ENCODE results near the gene OPHN1.
"Not testable (repeated sequence)": the region's sequence is repeated elsewhere in the genome, so short reads cannot be mapped to it uniquely, and the experiment has no call there.

The OPHN1 gene

DNA sequence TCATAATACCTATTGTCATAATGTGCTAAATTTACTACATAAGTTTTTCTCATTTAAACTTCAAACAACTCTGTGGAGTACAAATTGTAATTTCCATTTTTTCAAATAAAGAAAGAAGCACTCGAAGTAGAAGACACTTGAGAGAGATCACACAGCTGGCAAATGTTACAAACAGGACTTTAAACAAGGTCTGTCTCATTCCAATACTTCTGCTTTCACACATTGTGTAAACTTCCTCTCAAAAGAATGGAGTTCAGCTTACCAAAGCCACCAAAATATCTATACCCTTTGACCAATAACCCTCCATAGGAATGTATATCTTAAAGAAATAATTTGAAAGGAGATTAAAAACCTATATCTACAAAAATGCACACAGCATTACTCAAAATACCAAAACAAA is 88.3 kb downstream of the OPHN1 start:
- DNase-seq (ENCODE audit: insufficient read length, low spot score) (no peak), FAIRE-seq (no peak)
- TF ChIP-seq, protein P1, sequence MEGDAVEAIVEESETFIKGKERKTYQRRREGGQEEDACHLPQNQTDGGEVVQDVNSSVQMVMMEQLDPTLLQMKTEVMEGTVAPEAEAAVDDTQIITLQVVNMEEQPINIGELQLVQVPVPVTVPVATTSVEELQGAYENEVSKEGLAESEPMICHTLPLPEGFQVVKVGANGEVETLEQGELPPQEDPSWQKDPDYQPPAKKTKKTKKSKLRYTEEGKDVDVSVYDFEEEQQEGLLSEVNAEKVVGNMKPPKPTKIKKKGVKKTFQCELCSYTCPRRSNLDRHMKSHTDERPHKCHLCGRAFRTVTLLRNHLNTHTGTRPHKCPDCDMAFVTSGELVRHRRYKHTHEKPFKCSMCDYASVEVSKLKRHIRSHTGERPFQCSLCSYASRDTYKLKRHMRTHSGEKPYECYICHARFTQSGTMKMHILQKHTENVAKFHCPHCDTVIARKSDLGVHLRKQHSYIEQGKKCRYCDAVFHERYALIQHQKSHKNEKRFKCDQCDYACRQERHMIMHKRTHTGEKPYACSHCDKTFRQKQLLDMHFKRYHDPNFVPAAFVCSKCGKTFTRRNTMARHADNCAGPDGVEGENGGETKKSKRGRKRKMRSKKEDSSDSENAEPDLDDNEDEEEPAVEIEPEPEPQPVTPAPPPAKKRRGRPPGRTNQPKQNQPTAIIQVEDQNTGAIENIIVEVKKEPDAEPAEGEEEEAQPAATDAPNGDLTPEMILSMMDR (IDR thresholded peaks at IDR 0.05; ENCODE audit: insufficient read depth, missing control alignments): no peak

DNA sequence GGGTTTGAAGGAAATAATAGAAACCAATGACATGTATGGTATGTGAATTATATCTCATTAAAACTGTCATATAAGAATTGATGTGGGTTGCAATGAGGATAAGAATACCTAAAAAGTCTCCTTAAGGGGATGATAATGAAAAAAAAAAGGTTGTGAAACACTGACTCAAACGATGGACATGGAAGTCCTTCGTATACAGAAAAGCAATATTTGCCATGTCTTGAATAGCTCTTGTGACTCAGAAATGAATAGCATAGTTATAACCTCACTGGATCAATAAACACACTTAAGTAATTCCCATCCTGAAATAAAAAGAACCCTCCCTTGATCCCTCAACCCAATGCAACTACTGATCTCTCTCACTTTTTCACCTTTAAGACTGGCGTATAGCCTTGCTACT is 89.7 kb downstream of the OPHN1 start:
- FAIRE-seq: no peak
- TF ChIP-seq, protein P1 (IDR thresholded peaks at IDR 0.05; ENCODE audit: insufficient read depth, missing control alignments): no peak
- no peak for DNase-seq (ENCODE audit: insufficient read length, low spot score)

DNA sequence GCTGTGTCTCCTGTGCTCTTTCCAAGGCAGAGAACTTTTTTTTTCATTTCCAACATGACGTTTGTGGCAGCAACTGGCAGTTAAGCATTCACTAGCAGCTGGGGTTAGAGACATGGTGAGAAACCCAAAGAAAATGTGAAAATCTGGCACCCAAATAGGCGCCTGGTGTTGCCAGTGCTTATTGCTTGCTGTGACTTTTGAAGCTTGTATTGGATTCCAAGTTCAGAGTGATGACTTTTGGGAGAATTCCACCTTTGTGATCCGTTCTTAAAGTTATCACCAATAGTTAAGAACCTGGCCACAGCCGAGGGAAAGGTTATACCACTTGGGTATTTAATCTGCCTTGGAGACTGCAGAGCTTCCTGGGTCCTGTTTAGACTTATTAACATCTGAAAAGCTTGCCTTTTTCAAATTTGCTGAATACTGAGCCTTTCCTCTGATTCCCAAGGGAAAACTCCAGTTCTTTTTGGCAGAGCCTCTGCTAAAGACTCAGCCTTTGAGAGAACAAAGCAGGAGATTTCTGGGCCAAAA is 101.0 kb downstream of the OPHN1 start:
- FAIRE-seq (no peak), DNase-seq (ENCODE audit: insufficient read length, low spot score) (no peak)
- TF ChIP-seq, protein P1 (IDR thresholded peaks at IDR 0.05; ENCODE audit: insufficient read depth, missing control alignments): no peak

- not testable (repeated sequence) for FAIRE-seq; DNase-seq (ENCODE audit: insufficient read length, low spot score)
Measured at GRCh38 chrX:68326841-68327240, 106.5 kb downstream of the OPHN1 start.

- TF ChIP-seq, protein P1 (IDR thresholded peaks at IDR 0.05; ENCODE audit: insufficient read depth, missing control alignments): no peak
- no peak for FAIRE-seq
- no peak for DNase-seq (ENCODE audit: insufficient read length, low spot score)
Measured at GRCh38 chrX:68307769-68308168, 125.5 kb downstream of the OPHN1 start.

DNA sequence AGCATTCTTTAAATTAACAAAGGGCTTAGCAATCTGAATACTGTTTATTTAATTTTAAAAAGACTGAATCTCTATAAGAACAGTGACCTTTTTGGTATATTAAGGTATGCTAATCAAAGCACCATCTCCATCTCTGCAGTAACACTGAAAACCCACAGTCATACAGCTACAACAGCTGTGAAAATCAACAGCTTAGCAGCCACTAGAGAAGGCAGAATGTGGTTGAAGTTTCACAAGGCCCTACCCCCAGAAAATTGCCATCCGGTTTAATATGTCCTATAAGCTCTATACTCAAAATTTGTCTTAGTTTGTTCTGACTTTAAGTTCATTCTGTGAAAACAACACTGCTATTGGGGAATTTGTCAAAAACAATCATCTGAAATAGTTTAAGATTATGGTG is 128.7 kb downstream of the OPHN1 start:
- FAIRE-seq: no peak
- TF ChIP-seq, protein P1 (IDR thresholded peaks at IDR 0.05; ENCODE audit: insufficient read depth, missing control alignments): no peak
- no peak for DNase-seq (ENCODE audit: insufficient read length, low spot score)

- TF ChIP-seq, protein P1 (IDR thresholded peaks at IDR 0.05; ENCODE audit: insufficient read depth, missing control alignments): no peak
- DNase-seq (ENCODE audit: insufficient read length, low spot score): no peak
- FAIRE-seq: no peak
Measured at GRCh38 chrX:68299898-68300297, 133.4 kb downstream of the OPHN1 start.

DNA sequence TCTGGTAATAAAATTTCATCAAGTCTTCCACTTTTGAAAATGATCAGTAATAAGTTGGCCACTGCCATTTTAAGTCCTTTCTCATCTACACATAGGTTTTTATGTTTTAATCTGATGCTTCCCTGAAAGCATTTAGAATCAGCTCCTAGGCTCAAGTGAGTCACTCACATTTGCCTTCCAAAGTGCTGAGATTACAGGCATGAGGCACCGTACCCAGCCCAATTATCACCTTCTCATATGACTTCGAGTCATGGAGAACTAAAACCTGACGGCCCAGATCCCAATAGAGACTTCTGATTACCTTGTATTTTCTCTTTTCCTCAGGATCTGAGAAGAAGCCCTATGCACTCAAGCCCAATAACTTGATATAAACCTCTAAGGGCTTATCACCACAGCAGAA is 140.8 kb downstream of the OPHN1 start:
- no peak for DNase-seq (ENCODE audit: insufficient read length, low spot score)
- FAIRE-seq: no peak
- TF ChIP-seq, protein P1 (IDR thresholded peaks at IDR 0.05; ENCODE audit: insufficient read depth, missing control alignments): no peak
